Measurements from ENCODE around the gene MCEE.
"Not testable (repeated sequence)": the region's sequence is repeated elsewhere in the genome, so short reads cannot be mapped to it uniquely, and the experiment has no call there.

Gene MCEE

DNA sequence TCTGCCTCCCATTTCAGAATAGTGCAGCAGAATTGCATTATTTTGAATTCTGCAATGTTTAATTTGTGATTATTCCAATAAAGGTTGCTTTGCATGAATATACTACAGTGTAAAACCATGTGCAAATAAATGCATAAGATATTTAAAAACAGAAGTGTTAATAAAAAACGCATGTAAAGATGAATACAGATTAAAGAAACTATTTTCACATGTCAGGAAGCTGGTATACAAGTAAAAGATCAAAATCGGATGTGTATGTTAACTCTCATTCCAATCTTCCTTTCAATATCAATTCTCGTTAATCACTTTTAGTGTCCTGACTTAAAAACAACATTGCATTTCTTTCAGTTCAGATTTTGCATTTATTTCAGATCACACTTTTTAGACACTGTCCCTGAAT is 3.1 kb downstream of the MCEE start:
- no peak for DNase-seq (ENCODE audit: low spot score)

- no peak for DNase-seq (ENCODE audit: low spot score)
Observed at GRCh38 chr2:71125506-71126294, 4.3 kb downstream of the MCEE start.

- DNase-seq (ENCODE audit: low spot score): peak; percentile 23
Observed at GRCh38 chr2:71122387-71123298, 7.4 kb downstream of the MCEE start.

DNA sequence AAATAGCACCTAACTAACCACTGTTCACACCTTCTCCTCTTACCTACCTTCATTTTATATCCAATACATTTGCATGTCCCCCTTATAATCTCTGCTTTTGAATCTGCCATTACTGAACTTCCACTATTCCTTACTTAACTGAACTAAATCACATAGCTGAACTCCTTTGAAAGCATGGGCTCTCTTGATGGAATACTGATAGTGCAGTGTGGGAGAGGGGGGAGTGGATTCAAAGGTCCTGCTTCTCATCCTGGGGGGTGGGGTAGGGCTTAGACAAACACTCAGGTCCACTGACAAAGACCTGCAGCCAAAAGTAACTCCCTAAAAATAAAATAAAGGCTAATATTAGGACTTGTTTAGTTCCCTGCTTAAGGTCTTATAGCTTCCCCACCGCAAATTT is 8.6 kb downstream of the MCEE start:
- DNase-seq (ENCODE audit: low spot score): no peak

GRCh38 chr2:71120195-71120594 is 9.8 kb downstream of the MCEE start:
- DNase-seq (ENCODE audit: low spot score): no peak

DNA sequence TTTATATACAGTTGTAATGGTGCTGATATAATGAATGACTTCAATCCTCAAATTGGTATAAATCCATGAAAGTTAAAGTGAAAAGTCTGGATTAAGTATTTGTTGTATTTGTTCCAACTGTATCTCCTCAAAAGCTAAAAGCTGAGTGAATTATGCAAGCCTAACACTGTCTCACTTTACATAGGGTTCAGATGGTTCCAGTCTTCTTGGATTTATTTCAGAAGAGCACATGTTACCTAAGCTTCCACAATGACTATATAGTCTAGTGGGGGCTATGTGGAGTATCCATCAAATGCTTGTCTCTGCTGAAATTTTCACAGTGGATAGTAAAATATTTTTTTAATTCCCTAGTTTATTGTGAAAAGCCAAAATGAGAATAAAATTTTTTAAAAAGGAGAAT is 13.0 kb downstream of the MCEE start:
- no peak for DNase-seq (ENCODE audit: low spot score)

- no peak for DNase-seq (ENCODE audit: low spot score)
Observed at GRCh38 chr2:71113843-71114242, 16.2 kb downstream of the MCEE start.

GRCh38 chr2:71108091-71108490 is 21.9 kb downstream of the MCEE start:
- DNase-seq (ENCODE audit: low spot score): no peak

- DNase-seq (ENCODE audit: low spot score): not testable (repeated sequence)
Observed at GRCh38 chr2:71106463-71106862, 23.6 kb downstream of the MCEE start.

DNA sequence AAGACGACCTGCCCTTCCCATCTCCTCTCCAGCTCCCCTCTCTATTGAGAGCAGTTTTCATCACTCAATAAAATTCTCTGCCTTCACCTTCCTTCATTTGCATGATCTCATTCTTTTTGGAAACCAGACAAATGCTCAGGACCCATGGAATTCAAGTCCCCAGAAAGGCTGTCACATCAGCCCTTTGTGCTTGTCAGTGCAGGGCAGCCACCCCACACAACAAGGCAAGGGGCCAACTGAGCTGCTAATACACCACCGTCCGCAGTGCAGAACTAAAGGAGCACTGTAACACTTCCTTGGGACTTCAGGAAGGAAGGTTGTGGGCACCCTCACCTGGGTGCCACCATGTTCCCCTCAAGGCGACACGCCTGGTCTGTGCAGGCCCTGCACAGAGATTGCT is 26.2 kb downstream of the MCEE start:
- no peak for DNase-seq (ENCODE audit: low spot score)

- no peak for DNase-seq (ENCODE audit: low spot score)
Observed at GRCh38 chr2:71102981-71103681, 26.9 kb downstream of the MCEE start.

DNA sequence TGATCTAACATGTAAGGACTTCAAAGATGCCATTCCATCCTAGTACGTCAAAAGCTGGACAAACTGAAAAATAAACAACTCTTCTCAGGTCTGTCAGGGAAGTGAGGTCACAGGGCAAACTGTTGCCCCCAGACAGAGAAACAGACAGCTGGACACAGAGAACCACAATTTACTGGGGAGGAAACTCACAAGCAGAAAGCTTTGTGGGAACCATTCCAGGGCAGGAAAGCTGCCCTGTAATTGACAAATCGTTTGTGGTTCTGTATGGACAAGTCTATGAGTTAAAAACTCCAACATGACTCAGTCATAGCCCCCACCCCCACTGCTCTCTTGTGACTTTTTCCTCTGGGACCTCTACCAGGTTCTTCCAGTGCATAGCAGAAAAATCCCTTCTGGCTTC is 28.4 kb downstream of the MCEE start:
- DNase-seq (ENCODE audit: low spot score): no peak

DNA sequence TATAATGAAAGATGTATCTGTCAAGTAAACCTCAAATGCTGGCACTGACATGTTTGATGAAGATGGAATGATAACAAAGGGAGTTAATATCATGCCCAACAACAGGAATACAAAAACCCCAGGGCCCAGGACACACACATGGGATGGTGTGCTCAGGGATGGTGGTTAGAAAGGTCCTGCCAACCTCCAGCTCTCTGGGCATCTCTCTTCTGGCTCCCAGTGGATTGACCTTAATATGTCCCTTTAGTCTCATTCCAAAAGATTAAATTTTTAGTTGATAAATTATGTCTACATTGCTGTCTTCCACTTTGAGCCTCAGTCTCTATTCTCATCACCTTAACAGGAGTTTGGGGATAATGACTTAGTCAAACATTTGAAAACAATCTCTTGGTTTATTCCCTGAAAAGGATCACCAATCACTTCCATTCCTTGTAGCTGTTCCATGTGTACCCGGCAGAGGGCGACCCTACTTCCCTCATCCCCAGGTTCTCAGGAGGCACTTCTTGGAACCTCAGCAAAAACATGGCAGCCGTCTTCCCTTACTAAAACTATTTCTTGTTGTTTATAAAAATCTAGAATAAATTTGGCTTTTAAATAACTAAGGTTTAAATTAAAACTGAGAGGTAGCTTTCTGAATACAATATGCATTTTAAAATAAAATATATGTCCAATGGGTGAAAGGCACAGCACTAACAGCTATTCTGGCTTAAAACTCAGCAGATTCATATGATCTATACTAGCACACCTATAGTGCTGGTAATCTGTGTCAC is 29.6 kb downstream of the MCEE start:
- peak; percentile 59 for DNase-seq (ENCODE audit: low spot score)

DNA sequence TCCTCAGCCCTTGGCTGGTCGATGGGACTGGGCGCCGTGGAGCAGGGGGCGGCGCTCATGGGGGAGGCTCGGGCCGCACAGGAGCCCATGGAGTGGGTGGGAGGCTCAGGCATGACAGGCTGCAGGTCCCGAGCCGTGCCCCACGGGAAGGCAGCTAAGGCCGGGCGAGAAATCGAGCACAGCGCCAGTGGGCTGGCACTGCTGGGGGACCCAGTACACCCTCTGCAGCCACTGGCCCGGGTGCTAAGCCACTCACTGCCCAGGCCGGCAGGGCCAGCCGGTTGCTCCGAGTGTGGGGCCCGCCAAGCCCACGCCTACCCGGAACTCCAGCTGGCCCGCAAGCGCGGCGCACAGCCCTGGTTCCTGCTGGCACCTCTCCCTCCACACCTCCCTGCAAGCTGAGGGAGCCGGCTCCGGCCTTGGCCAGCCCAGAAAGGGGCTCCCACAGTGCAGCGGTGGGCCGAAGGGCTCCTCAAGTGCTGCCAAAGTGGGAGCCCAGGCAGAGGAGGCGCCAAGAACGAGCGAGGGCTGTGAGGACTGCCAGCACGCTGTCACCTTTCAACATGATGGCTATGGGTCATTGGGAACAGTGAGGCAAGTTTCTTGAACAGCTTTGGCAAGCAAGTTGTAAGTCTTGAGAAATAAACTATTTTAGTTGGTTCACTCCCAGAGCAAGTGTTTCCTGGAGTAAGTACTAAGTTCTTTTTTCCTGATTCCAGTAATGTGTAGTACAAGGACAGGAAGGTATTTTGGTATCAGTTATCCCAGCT is 37.4 kb downstream of the MCEE start:
- DNase-seq (ENCODE audit: low spot score): not testable (repeated sequence)

- DNase-seq (ENCODE audit: low spot score): not testable (repeated sequence)
Observed at GRCh38 chr2:71091808-71092207, 38.2 kb downstream of the MCEE start.

DNA sequence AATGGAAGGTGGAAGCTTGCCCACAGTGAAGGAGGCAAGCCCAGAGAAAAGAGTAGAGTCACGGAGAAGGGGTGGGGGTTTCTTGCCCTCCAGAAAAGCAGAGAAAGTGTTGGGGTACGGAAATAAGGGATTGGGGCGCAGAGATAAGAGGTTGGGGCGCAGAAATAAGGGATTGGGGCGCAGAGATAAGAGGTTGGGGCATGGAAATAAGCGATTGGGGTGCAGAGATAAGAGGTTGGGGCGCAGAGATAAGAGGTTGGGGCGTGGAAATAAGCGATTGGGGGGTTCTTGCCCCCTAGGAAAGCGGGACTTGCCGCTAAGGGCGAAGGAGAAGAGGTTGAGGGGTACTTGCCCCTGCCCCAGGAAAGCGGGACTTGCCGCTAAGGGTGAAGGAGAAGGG is 40.6 kb downstream of the MCEE start:
- not testable (repeated sequence) for DNase-seq (ENCODE audit: low spot score)

DNA sequence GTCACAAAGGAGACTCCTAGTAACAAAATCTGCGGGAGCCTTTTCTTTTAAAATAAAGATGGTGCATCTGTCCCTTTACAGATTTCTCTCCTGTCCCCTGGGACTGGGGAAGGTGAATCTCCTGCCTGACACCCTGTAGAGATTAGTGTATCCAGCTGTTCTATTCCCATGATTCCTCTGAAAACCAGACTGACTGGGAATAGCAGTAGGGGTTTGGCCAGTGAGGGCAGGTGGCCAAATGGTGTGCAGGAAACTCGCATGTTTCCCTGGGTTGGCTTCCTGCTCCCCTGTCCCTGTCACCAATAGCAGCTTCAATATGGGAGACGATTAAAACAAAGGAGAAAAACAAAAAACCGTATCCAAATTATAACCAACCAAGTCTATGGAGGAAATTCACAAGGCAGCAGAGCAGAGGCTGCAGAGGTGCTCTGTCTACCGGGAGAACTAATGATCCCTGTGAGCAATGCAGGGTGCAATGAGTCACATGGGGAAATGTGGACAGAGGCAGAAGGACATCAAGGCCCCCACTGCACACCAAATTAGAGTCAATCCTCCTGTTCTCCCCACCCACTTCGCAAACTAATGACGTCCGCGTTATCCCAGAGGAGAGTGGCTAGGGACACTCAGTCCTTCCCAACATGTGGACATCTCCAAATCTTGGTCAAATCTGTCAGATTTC is 44.6 kb downstream of the MCEE start:
- DNase-seq (ENCODE audit: low spot score): not testable (repeated sequence)

DNA sequence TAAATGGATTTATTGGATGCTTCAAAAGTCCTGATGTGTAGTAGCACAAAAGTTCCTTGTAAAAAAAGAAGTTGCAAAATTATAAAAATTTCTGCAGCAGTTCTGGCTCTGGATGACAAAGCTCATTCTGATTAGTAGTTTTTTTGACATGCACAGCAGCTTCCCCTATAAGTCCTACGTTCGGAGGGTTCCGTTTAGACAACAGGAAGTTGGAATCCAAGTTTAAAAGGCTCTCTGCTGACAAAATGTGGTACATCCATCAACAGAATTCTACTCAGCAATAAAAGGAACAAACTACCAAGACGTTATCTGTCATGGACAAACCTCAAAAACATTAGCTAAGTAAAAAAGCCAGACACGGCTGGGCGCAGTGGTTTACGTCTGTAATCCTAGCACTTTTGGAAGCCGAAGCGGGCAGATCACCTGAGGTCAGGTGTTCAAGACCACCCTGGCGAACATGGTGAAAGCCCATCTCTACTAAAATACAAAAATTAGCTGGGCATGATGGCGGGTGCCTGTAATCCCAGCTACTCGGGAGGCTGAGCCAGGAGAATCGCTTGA is 46.2 kb downstream of the MCEE start:
- DNase-seq (ENCODE audit: low spot score): not testable (repeated sequence)

DNA sequence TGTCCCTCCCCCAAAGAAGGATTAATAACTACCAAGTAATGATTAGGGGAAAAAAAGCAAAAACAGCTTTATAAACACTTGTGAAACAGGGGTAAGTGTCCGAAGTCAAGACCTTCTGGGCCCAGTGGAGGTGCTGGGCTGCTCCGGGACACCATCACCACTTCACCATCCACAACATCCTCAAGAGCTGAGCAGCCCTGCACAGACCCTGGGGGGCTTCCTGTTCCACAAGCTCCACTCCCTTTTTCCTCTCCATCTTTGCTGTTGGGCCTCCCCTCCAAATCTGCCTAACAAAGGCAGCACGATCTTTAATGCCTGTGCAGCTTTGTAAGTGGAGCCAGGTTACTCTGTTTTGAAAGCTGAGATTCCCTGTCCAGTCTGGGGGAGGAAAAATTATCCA is 46.7 kb downstream of the MCEE start:
- not testable (repeated sequence) for DNase-seq (ENCODE audit: low spot score)

Measured in hematopoietic multipotent progenitor cell treated with erythropoietin and hydrocortisone succinate and interleukin-3 and kit ligand, for 15 days (in vitro differentiated cells).